Sigmoid colon (tissue), 4 donors: ENCODE data around the gene ZNF736.

Experiments
- EP300 ChIP-seq, 4 donors: sonication (generic); formaldehyde crosslinking; IDR thresholded peaks; one replicate each; pipeline ENCODE4 v1.6.1; 2017; ENCODE audit warnings: antibody characterized with exemption in 4 of 4
- TF ChIP-seq, protein P1 (sequence below), 4 experiments: fragments of 450-650 bp in 3 of 4; fragments of 200-600 bp in 1 of 4; IDR thresholded peaks; one replicate each; pipeline ENCODE4 v1.5.1; 2016 to 2019; ENCODE audit warnings: antibody characterized with exemption in 4 of 4, mild to moderate bottlenecking in 3 of 4, moderate library complexity in 2 of 4

- TF ChIP-seq, protein P1, sequence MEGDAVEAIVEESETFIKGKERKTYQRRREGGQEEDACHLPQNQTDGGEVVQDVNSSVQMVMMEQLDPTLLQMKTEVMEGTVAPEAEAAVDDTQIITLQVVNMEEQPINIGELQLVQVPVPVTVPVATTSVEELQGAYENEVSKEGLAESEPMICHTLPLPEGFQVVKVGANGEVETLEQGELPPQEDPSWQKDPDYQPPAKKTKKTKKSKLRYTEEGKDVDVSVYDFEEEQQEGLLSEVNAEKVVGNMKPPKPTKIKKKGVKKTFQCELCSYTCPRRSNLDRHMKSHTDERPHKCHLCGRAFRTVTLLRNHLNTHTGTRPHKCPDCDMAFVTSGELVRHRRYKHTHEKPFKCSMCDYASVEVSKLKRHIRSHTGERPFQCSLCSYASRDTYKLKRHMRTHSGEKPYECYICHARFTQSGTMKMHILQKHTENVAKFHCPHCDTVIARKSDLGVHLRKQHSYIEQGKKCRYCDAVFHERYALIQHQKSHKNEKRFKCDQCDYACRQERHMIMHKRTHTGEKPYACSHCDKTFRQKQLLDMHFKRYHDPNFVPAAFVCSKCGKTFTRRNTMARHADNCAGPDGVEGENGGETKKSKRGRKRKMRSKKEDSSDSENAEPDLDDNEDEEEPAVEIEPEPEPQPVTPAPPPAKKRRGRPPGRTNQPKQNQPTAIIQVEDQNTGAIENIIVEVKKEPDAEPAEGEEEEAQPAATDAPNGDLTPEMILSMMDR (IDR thresholded peaks at IDR 0.05): no peak
- TF ChIP-seq EP300 (IDR thresholded peaks at IDR 0.05): no peak
These were observed 47.3 kb upstream of the ZNF736 start for GRCh38 chr7:64266341-64266919.
